IMR-90 (cell line): Measurements from ENCODE around the gene IL4R. TPM values are rescaled to one million over a fixed set of nuclear protein-coding genes. Genes with fewer than 3 reads are reported as not detected.

Experiments used
- ATAC-seq: fragments of 200-7000 bp; cut with Tn5 transposase; 2 replicates; pipeline ENCODE4 v1.9.1; 2020; ENCODE audit warnings: low read depth, mild to moderate bottlenecking, moderate library complexity
- BruUV-seq: library from RNA; stranded (reverse); fragments of 400-500 nt; replicated peaks from 2 replicates; lab custom pipeline; 2021; lab: Mats Ljungman, UMichigan
- CTCF ChIA-PET: fragments of 300-600 bp; formaldehyde crosslinking; extraction: SDS; loops from one replicate; lab custom pipeline; 2021; ENCODE audit warnings: antibody characterized with exemption; lab: Yijun Ruan, JAX
- POLR2A ChIA-PET: fragments of 300-600 bp; sonication (Branson Sonifier 250); formaldehyde crosslinking; loops from one replicate; lab custom pipeline; 2022; ENCODE audit warnings: antibody characterized with exemption; ENCODE audit not compliant: unreplicated experiment; lab: Charles Lee
- DNase-seq: peaks from one replicate; pipeline ENCODE4 v3.0.0; 2013
- H2AFZ ChIP-seq: replicated peaks from 2 replicates; pipeline ENCODE3; 2013; ENCODE audit warnings: low read length, mild to moderate bottlenecking; ENCODE audit not compliant: poor library complexity
- H2AK5ac ChIP-seq: 2 replicates; pipeline ENCODE4 v1.6.1; 2013; ENCODE audit warnings: low read depth, low read length, inconsistent platforms
- H2AK9ac ChIP-seq: replicated peaks from 2 replicates; pipeline ENCODE3; 2013; ENCODE audit warnings: mild to moderate bottlenecking, low read depth, low read length, moderate library complexity; ENCODE audit not compliant: poor library complexity
- H2BK120ac ChIP-seq: 2 replicates; pipeline ENCODE4 v1.6.1; 2013; ENCODE audit warnings: low read depth, low read length, inconsistent platforms
- H2BK15ac ChIP-seq: 3 replicates; pipeline ENCODE4 v1.6.1; 2013; ENCODE audit warnings: low read depth, low read length, inconsistent platforms
- H2BK20ac ChIP-seq: 2 replicates; pipeline ENCODE4 v1.6.1; 2013; ENCODE audit warnings: low read depth, mild to moderate bottlenecking, inconsistent platforms, low read length, moderate library complexity
- H2BK5ac ChIP-seq: 2 replicates; pipeline ENCODE4 v1.6.1; 2013; ENCODE audit warnings: mild to moderate bottlenecking, low read depth, low read length, inconsistent platforms; ENCODE audit not compliant: poor library complexity, severe bottlenecking
- H3K14ac ChIP-seq: replicated peaks from 2 replicates; pipeline ENCODE4 v1.6.1; 2013; ENCODE audit warnings: low read depth, low read length, inconsistent platforms
- H3K18ac ChIP-seq: 2 replicates; pipeline ENCODE4 v1.6.1; 2013; ENCODE audit warnings: low read depth, low read length, control low read depth
- H3K23ac ChIP-seq: 2 replicates; pipeline ENCODE4 v1.6.1; 2013; ENCODE audit warnings: low read depth, low read length, inconsistent platforms
- H3K27ac ChIP-seq: 2 replicates; pipeline ENCODE4 v1.5.1; 2013; ENCODE audit warnings: mild to moderate bottlenecking, control low read depth, low read length; ENCODE audit not compliant: insufficient read depth
- H3K27me3 ChIP-seq: 2 replicates; pipeline ENCODE4 v1.6.1; 2013; ENCODE audit warnings: low read length; ENCODE audit not compliant: control insufficient read depth, insufficient read depth
- H3K36me3 ChIP-seq: 2 replicates; pipeline ENCODE4 v1.6.1; 2013; ENCODE audit warnings: low read length, mixed read lengths; ENCODE audit not compliant: control insufficient read depth, insufficient read depth
- H3K4ac ChIP-seq: 2 replicates; pipeline ENCODE4 v1.6.1; 2013; ENCODE audit warnings: low read depth, low read length, inconsistent platforms
- H3K4me1 ChIP-seq: 2 replicates; pipeline ENCODE4 v1.6.1; 2013; ENCODE audit warnings: low read length, mixed read lengths; ENCODE audit not compliant: control insufficient read depth, insufficient read depth
- H3K4me2 ChIP-seq: 2 replicates; pipeline ENCODE4 v1.6.1; 2013; ENCODE audit warnings: low read depth, mild to moderate bottlenecking, control low read depth, low read length, moderate library complexity
- H3K4me3 ChIP-seq: 2 replicates; pipeline ENCODE4 v1.5.1; 2013; ENCODE audit warnings: low read depth, mild to moderate bottlenecking, control low read depth, low read length, moderate library complexity; ENCODE audit not compliant: insufficient read depth
- H3K56ac ChIP-seq: 2 replicates; pipeline ENCODE4 v1.6.1; 2013; ENCODE audit warnings: low read length, inconsistent platforms; ENCODE audit not compliant: insufficient read depth; ENCODE audit errors: extremely low read depth
- H3K79me1 ChIP-seq, 2 experiments: 2 replicates each; pipeline ENCODE4 v1.6.1; 2013; ENCODE audit warnings: low read length in 2 of 2, inconsistent platforms in 1 of 2, low read depth in 1 of 2
- H3K9ac ChIP-seq: 2 replicates; pipeline ENCODE4 v1.6.1; 2013; ENCODE audit warnings: low read depth, low read length, control low read depth
- H3K9me1 ChIP-seq: 2 replicates; pipeline ENCODE4 v1.6.1; 2013; ENCODE audit warnings: low read length, inconsistent platforms; ENCODE audit not compliant: insufficient read depth
- H3K9me3 ChIP-seq: 2 replicates; pipeline ENCODE4 v1.6.1; 2013; ENCODE audit warnings: low read length; ENCODE audit not compliant: control insufficient read depth, insufficient read depth
- H4K20me1 ChIP-seq: 2 replicates; pipeline ENCODE4 v1.6.1; 2013; ENCODE audit warnings: low read length, inconsistent platforms; ENCODE audit not compliant: insufficient read depth
- H4K5ac ChIP-seq: 2 replicates; pipeline ENCODE4 v1.6.1; 2013; ENCODE audit warnings: mild to moderate bottlenecking, low read depth, low read length, control low read depth
- H4K8ac ChIP-seq, 2 experiments: 2 replicates each; pipeline ENCODE4 v1.6.1; 2013; ENCODE audit warnings: low read depth in 2 of 2, low read length in 2 of 2, control low read depth in 1 of 2, inconsistent platforms in 1 of 2
- H4K91ac ChIP-seq: 2 replicates; pipeline ENCODE4 v1.6.1; 2013; ENCODE audit warnings: low read depth, low read length, inconsistent platforms; ENCODE audit not compliant: insufficient read depth
- BHLHE40 ChIP-seq: fragments of 150-350 bp; IDR thresholded peaks from 2 replicates; pipeline ENCODE4 v1.6.1; 2016; ENCODE audit warnings: mild to moderate bottlenecking, low read depth, low read length
- CEBPB ChIP-seq: IDR thresholded peaks from 2 replicates; pipeline ENCODE4 v1.6.1; 2012; ENCODE audit warnings: low read depth, low read length, improper control_type of control experiment
- CHD1 ChIP-seq: IDR thresholded peaks from 2 replicates; pipeline ENCODE4 v1.6.1; 2012; ENCODE audit warnings: low read depth, low read length, improper control_type of control experiment
- ELK1 ChIP-seq: fragments of 150-350 bp; IDR thresholded peaks from 2 replicates; pipeline ENCODE4 v1.6.1; 2016; ENCODE audit warnings: low read depth, mild to moderate bottlenecking, low read length, moderate library complexity, borderline replicate concordance
- FOS ChIP-seq: fragments of 150-350 bp; IDR thresholded peaks from 2 replicates; pipeline ENCODE4 v1.6.1; 2016; ENCODE audit warnings: low read depth, low read length
- MAFK ChIP-seq: IDR thresholded peaks from 2 replicates; pipeline ENCODE4 v1.6.1; 2012; ENCODE audit warnings: low read depth, low read length, improper control_type of control experiment
- MAZ ChIP-seq: IDR thresholded peaks from 2 replicates; pipeline ENCODE4 v1.6.1; 2012; ENCODE audit warnings: low read depth, mild to moderate bottlenecking, low read length, improper control_type of control experiment, moderate library complexity, borderline replicate concordance
- MXI1 ChIP-seq: IDR thresholded peaks from 2 replicates; pipeline ENCODE4 v1.6.1; 2012; ENCODE audit warnings: low read depth, mild to moderate bottlenecking, low read length, moderate library complexity, borderline replicate concordance
- NFE2L2 ChIP-seq: fragments of 150-350 bp; IDR thresholded peaks from 2 replicates; pipeline ENCODE4 v1.6.1; 2016; ENCODE audit warnings: low read depth, mild to moderate bottlenecking, low read length
- POLR2A ChIP-seq: IDR thresholded peaks from 2 replicates; pipeline ENCODE4 v1.6.1; 2012; ENCODE audit warnings: mild to moderate bottlenecking, low read depth, low read length
- RAD21 ChIP-seq: IDR thresholded peaks from 2 replicates; pipeline ENCODE4 v1.6.1; 2012; ENCODE audit warnings: low read length, improper control_type of control experiment
- RCOR1 ChIP-seq: IDR thresholded peaks from 2 replicates; pipeline ENCODE4 v1.6.1; 2012; ENCODE audit warnings: mild to moderate bottlenecking, low read length, improper control_type of control experiment; ENCODE audit not compliant: insufficient replicate concordance
- RFX5 ChIP-seq: IDR thresholded peaks from 2 replicates; pipeline ENCODE4 v1.8.0; 2012; ENCODE audit warnings: low read depth, mild to moderate bottlenecking, low read length, moderate library complexity
- SMC3 ChIP-seq: fragments of 150-350 bp; IDR thresholded peaks from 2 replicates; pipeline ENCODE4 v1.6.1; 2016; ENCODE audit warnings: low read depth, mild to moderate bottlenecking, antibody characterized with exemption, low read length, moderate library complexity
- dilution Hi-C: fragments of 300-500 bp; cut with HindIII; formaldehyde crosslinking; loops from one replicate; pipeline ENCODE4 v1.14.3; 2018; ENCODE audit warnings: low sequenced_read_pairs; ENCODE audit not compliant: unreplicated experiment
- in situ Hi-C: fragments of 300-500 bp; cut with MboI; formaldehyde crosslinking; loops from 3 replicates; pipeline ENCODE4 v1.14.3; 2019; ENCODE audit warnings: low sequenced_read_pairs, inconsistent platforms, mixed read lengths
- intact Hi-C: fragments of 100-400 bp; cut with micrococcal nuclease; formaldehyde crosslinking; loops from 2 replicates; pipeline ENCODE4 v1.10.0; 2022
- polyA plus RNA-seq, 3 experiments: library from polyadenylated mRNA; depleted of rRNA; stranded (reverse); fragments of >200 nt; gene quantifications; 2 replicates each; pipeline ENCODE4 v1.2.3, GENCODE V29; 2012; ENCODE audit warnings: low replicate concordance in 1 of 3
- total RNA-seq: library from RNA; depleted of rRNA; stranded (reverse); fragments of >200 nt; gene quantifications from 2 replicates; pipeline ENCODE4 v1.2.3, GENCODE V29; 2012
- TF ChIP-seq, protein P1 (sequence below): fragments of 150-350 bp; IDR thresholded peaks from 2 replicates; pipeline ENCODE4 v1.6.1; 2017; ENCODE audit warnings: mild to moderate bottlenecking, antibody characterized with exemption, low read length, low read depth
- TF ChIP-seq, protein P2 (sequence below): conservative IDR thresholded peaks from 2 replicates; pipeline ENCODE4 v1.5.1; 2012; ENCODE audit warnings: mild to moderate bottlenecking, low read depth, low read length, improper control_type of control experiment

The IL4R gene
- total and polyA plus RNA-seq, 2 of the 4 experiments (the other 2 are of a cell fraction) = 6.3 to 18.7 TPM

- H2AK5ac ChIP-seq = peak overlapping the region; percentile 43; the same call in 1 of the 2 replicates
- dilution Hi-C loops (no loop called here), in situ Hi-C loops (loop anchor here (5.0 kb wide), 2 partner anchors 82 to 138 kb away; no protein-coding TSS in a partner anchor), intact Hi-C loops (no loop called here)
- H4K20me1 ChIP-seq = no peaks in the 10 kb centered on the region
- no peak overlapping the region for H3K9ac ChIP-seq
- BruUV-seq = no TSS peak
- H4K8ac ChIP-seq = no peak overlapping the region
- no peak overlapping the region for H2BK120ac ChIP-seq
- H3K27ac ChIP-seq = no peak overlapping the region
- H2BK15ac ChIP-seq = no peak overlapping the region
- H2BK20ac ChIP-seq = no peak overlapping the region
- H3K14ac ChIP-seq = no peak overlapping the region
- H4K91ac ChIP-seq = no peak overlapping the region
- CTCF ChIA-PET = interaction anchor here (0.6 kb wide), 1 partner anchor 201 kb away, joined by 3 read pairs; no protein-coding TSS in a partner anchor
- 0 out of 2 replicates have a peak overlapping the region, but pooled peaks have one; percentile 22 for H3K4ac ChIP-seq
- POLR2A ChIA-PET = no interaction called here
- DNase-seq (no peak), ATAC-seq (no peak)
- H4K5ac ChIP-seq = no peak overlapping the region
- no peak overlapping the region for H3K56ac ChIP-seq
- H3K23ac ChIP-seq = no peak overlapping the region
- no peak overlapping the region for H3K18ac ChIP-seq
- H3K79me1 ChIP-seq = no peaks in the 10 kb centered on the region
- H3K9me3 ChIP-seq = no peaks in the 10 kb centered on the region; the same call in 1 of the 2 replicates
- peak overlapping the region; percentile 17 for H2AFZ ChIP-seq
- H3K9me1 ChIP-seq = 0 out of 2 replicates have a peak, but pooled peaks cover 14% of the 10 kb centered on the region
- no peak overlapping the region for H3K4me3 ChIP-seq
- 0 out of 2 replicates have a peak, but pooled peaks cover 2% of the 10 kb centered on the region for H3K36me3 ChIP-seq
- no peaks in the 10 kb centered on the region for H3K27me3 ChIP-seq
- no peak overlapping the region for H2BK5ac ChIP-seq
- no peak overlapping the region for H3K4me2 ChIP-seq
- TF ChIP-seq RCOR1 = no peak
- no peak for TF ChIP-seq BHLHE40
- no peak for TF ChIP-seq CEBPB
- no peak for TF ChIP-seq MXI1
- no peak for TF ChIP-seq SMC3
- no peak for TF ChIP-seq RAD21
- TF ChIP-seq MAZ = no peak
- TF ChIP-seq ELK1 = no peak
- no peak for TF ChIP-seq CHD1
- no peak for TF ChIP-seq RFX5
- TF ChIP-seq MAFK = no peak
- no peak for TF ChIP-seq NFE2L2
- TF ChIP-seq, protein P1, sequence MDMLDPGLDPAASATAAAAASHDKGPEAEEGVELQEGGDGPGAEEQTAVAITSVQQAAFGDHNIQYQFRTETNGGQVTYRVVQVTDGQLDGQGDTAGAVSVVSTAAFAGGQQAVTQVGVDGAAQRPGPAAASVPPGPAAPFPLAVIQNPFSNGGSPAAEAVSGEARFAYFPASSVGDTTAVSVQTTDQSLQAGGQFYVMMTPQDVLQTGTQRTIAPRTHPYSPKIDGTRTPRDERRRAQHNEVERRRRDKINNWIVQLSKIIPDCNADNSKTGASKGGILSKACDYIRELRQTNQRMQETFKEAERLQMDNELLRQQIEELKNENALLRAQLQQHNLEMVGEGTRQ = no peak
- TF ChIP-seq, protein P2, sequence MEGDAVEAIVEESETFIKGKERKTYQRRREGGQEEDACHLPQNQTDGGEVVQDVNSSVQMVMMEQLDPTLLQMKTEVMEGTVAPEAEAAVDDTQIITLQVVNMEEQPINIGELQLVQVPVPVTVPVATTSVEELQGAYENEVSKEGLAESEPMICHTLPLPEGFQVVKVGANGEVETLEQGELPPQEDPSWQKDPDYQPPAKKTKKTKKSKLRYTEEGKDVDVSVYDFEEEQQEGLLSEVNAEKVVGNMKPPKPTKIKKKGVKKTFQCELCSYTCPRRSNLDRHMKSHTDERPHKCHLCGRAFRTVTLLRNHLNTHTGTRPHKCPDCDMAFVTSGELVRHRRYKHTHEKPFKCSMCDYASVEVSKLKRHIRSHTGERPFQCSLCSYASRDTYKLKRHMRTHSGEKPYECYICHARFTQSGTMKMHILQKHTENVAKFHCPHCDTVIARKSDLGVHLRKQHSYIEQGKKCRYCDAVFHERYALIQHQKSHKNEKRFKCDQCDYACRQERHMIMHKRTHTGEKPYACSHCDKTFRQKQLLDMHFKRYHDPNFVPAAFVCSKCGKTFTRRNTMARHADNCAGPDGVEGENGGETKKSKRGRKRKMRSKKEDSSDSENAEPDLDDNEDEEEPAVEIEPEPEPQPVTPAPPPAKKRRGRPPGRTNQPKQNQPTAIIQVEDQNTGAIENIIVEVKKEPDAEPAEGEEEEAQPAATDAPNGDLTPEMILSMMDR = no peak
- no peak for TF ChIP-seq FOS
- TF ChIP-seq POLR2A = no peak
- peaks cover 15% of the 10 kb centered on the region for H3K4me1 ChIP-seq
- no peak overlapping the region for H2AK9ac ChIP-seq
Observed at GRCh38 chr16:27370318-27370717, 56.5 kb downstream of the IL4R start.
